Left ventricle myocardium inferior (tissue), 1 donor: ENCODE data around the gene PLBD1. TPM values are rescaled to one million over a fixed set of nuclear protein-coding genes. Genes with fewer than 3 reads are reported as not detected.

Source experiments
- DNase-seq: peaks from one replicate; pipeline ENCODE4 v3.0.0-alpha.2; 2020
- H3K27ac ChIP-seq: fragments of 200-600 bp; replicated peaks from 2 replicates; pipeline ENCODE4 v1.8.0; 2021
- H3K27me3 ChIP-seq: fragments of 200-600 bp; 2 replicates; pipeline ENCODE4 v1.8.0; 2021; ENCODE audit warnings: low read depth
- H3K36me3 ChIP-seq: fragments of 200-600 bp; 2 replicates; pipeline ENCODE4 v1.8.0; 2021
- H3K4me1 ChIP-seq: fragments of 200-600 bp; 2 replicates; pipeline ENCODE4 v1.8.0; 2021
- H3K4me3 ChIP-seq: fragments of 200-600 bp; 2 replicates; pipeline ENCODE4 v1.8.0; 2021; ENCODE audit warnings: mild to moderate bottlenecking, moderate library complexity
- H3K9me3 ChIP-seq: fragments of 200-600 bp; replicated peaks from 2 replicates; pipeline ENCODE4 v1.8.0; 2021
- intact Hi-C: fragments of 100-400 bp; cut with micrococcal nuclease; formaldehyde crosslinking; loops from one replicate; pipeline ENCODE4 v1.11.0; 2022
- total RNA-seq: library from RNA; stranded (reverse); fragmentation: NEBNext Ultra II Directional; extraction: Animal tissue kit (Norgen Biotek cat#: 25700); gene quantifications from one replicate; pipeline ENCODE4 v1.2.1, GENCODE V29; 2021
- TF ChIP-seq, protein P1 (sequence below): fragments of 200-600 bp; IDR thresholded peaks from 2 replicates; pipeline ENCODE4 v1.8.0; 2021; ENCODE audit warnings: antibody characterized with exemption, mild to moderate bottlenecking, borderline replicate concordance
- donor health status: DM: no; HTN: yes; CAD: no; lungs with severe emphysema.

Gene PLBD1
- total RNA-seq, 1 donor from 2014 or later = 29.1 TPM

DNA sequence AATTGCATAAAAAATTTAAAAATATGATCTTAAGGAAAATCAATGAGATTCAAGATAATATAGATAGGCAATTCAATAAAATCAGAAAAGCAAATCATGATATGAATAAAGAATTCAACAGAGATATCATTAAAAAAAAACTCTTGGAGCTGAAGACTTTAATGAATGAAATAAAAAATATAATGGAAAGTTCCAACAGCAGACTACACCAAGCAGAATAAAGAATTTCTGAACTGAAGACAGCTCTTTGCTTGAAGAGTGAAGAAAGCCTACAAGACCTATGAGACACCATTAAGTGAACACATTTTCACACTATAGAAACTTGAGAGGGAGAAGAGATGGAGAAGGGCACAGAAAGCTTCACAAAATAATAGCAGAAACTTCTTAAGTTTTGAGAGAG, 45.9 kb downstream of the PLBD1 start:
- Histone ChIP-seq H3K4me3 (no peak overlapping the region), H3K27me3 (no peaks in the 10 kb centered on the region), H3K4me1 (no peaks in the 10 kb centered on the region), H3K36me3 (peaks cover 50% of the 10 kb centered on the region), H3K27ac (no peak overlapping the region), H3K9me3 (peaks cover 60% of the 10 kb centered on the region)
- TF ChIP-seq, protein P1, sequence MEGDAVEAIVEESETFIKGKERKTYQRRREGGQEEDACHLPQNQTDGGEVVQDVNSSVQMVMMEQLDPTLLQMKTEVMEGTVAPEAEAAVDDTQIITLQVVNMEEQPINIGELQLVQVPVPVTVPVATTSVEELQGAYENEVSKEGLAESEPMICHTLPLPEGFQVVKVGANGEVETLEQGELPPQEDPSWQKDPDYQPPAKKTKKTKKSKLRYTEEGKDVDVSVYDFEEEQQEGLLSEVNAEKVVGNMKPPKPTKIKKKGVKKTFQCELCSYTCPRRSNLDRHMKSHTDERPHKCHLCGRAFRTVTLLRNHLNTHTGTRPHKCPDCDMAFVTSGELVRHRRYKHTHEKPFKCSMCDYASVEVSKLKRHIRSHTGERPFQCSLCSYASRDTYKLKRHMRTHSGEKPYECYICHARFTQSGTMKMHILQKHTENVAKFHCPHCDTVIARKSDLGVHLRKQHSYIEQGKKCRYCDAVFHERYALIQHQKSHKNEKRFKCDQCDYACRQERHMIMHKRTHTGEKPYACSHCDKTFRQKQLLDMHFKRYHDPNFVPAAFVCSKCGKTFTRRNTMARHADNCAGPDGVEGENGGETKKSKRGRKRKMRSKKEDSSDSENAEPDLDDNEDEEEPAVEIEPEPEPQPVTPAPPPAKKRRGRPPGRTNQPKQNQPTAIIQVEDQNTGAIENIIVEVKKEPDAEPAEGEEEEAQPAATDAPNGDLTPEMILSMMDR = no peak
- DNase-seq = no peak
- intact Hi-C loops = no loop called here

- TF ChIP-seq, protein P1 = no peak
- H3K9me3 ChIP-seq = no peaks in the 10 kb centered on the region
- no peak for DNase-seq
- no peaks in the 10 kb centered on the region for H3K27me3 ChIP-seq
- peaks cover 4% of the 10 kb centered on the region for H3K36me3 ChIP-seq
- no peak overlapping the region for H3K27ac ChIP-seq
- no peaks in the 10 kb centered on the region for H3K4me1 ChIP-seq
- intact Hi-C loops = no loop called here
- H3K4me3 ChIP-seq = no peak overlapping the region
Observed at GRCh38 chr12:14514946-14515345, 52.7 kb downstream of the PLBD1 start.

GRCh38 chr12:14514154-14514842, 53.4 kb downstream of the PLBD1 start:
- TF ChIP-seq, protein P1 = peak; percentile 65
- Histone ChIP-seq H3K27me3 (no peaks in the 10 kb centered on the region), H3K4me3 (no peak overlapping the region), H3K4me1 (no peaks in the 10 kb centered on the region), H3K27ac (no peak overlapping the region), H3K36me3 (peaks cover under 1% of the 10 kb centered on the region), H3K9me3 (no peaks in the 10 kb centered on the region)
- intact Hi-C loops = no loop called here
- no peak for DNase-seq

DNA sequence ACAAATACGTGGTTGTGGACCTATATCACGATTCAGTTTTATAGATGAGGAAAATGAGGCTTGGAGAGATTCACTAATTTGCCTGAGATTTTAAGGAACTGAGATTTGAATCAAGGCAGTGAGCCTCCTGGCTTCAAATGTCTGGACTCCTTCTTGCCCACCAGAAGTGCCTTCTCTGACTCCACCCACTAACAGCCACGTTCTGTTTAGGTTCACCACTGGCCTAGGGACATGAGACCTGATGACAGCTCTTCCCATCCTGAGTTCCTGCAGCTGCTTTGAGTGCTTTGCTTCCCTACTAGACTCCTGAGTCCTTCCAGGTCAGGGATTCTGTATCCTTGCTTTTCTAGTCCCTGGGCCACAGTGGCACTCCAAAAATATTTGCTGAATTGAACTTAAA, 57.1 kb downstream of the PLBD1 start:
- DNase-seq = no peak
- H3K27ac ChIP-seq = no peak overlapping the region
- H3K9me3 ChIP-seq = no peaks in the 10 kb centered on the region
- peaks cover 13% of the 10 kb centered on the region for H3K36me3 ChIP-seq
- no peaks in the 10 kb centered on the region for H3K4me1 ChIP-seq
- TF ChIP-seq, protein P1 = no peak
- intact Hi-C loops = no loop called here
- H3K4me3 ChIP-seq = no peak overlapping the region
- H3K27me3 ChIP-seq = no peaks in the 10 kb centered on the region

GRCh38 chr12:14505626-14506596, 61.8 kb downstream of the PLBD1 start:
- TF ChIP-seq, protein P1 = no peak
- Histone ChIP-seq H3K9me3 (no peaks in the 10 kb centered on the region), H3K27ac (no peak overlapping the region), H3K36me3 (peaks cover 40% of the 10 kb centered on the region), H3K27me3 (no peaks in the 10 kb centered on the region), H3K4me1 (no peaks in the 10 kb centered on the region), H3K4me3 (no peak overlapping the region)
- no peak for DNase-seq
- intact Hi-C loops = loop anchor here (10.0 kb wide), 1 partner anchor 119 kb away; no protein-coding TSS in a partner anchor
